ENCODE results near the gene SCPEP1. TPM values are rescaled to one million over a fixed set of nuclear protein-coding genes. Genes with fewer than 3 reads are reported as not detected.
A peak's percentile ranks its signal among the peaks of the same experiment; 100 is the strongest.

The SCPEP1 gene
- total RNA-seq, 6 experiments from 2014 or later = 9.2 to 35.4 (median 24.8) TPM

GRCh38 chr17:57032343-57032742 is 54.4 kb downstream of the SCPEP1 start:
- intact Hi-C loops (cut with DNase I) = no loop called here
- Histone ChIP-seq H3K4me3 (no peak overlapping the region), H3K27me3 (no peaks in the 10 kb centered on the region), H3K27ac (no peak overlapping the region), H3K4me1 (peaks cover 0 to 20% (median 5%) of the 10 kb centered on the region in 4 donors), H3K9me3 (no peaks in the 10 kb centered on the region), H3K36me3 (no peaks in the 10 kb centered on the region)
- TF ChIP-seq POLR2A (IDR thresholded peaks at IDR 0.05) = no peak
- no peak for TF ChIP-seq CTCF (IDR thresholded peaks at IDR 0.05)
- ATAC-seq (no peak), DNase-seq (no peak)
- WGBS (ENCODE audit: insufficient coverage, low coverage, low lambda C conversion rate, missing lambda C conversion rate) = 84% methylated on average over 8 of the region's 8 CpGs

GRCh38 chr17:57033296-57033695 is 55.4 kb downstream of the SCPEP1 start:
- no peaks in the 10 kb centered on the region for H3K36me3 ChIP-seq
- ATAC-seq = no peak
- DNase-seq = no peak
- no peak for TF ChIP-seq POLR2A (IDR thresholded peaks at IDR 0.05)
- TF ChIP-seq CTCF (IDR thresholded peaks at IDR 0.05) = no peak
- H3K9me3 ChIP-seq = no peaks in the 10 kb centered on the region
- peaks cover 0 to 20% (median 5%) of the 10 kb centered on the region in 4 donors for H3K4me1 ChIP-seq
- intact Hi-C loops (cut with DNase I) = no loop called here
- H3K27ac ChIP-seq = no peak overlapping the region
- H3K4me3 ChIP-seq = no peak overlapping the region
- H3K27me3 ChIP-seq = no peaks in the 10 kb centered on the region
- 24% methylated on average over 3 of the region's 3 CpGs for WGBS (ENCODE audit: insufficient coverage, low coverage, low lambda C conversion rate, missing lambda C conversion rate)

- no peaks in the 10 kb centered on the region for H3K27me3 ChIP-seq
- H3K9me3 ChIP-seq = no peaks in the 10 kb centered on the region
- peak overlapping the region in 1 of 3 donors; percentile 64 for H3K27ac ChIP-seq
- intact Hi-C loops (cut with DNase I) = no loop called here
- H3K4me1 ChIP-seq = peaks cover 0 to 20% (median 5%) of the 10 kb centered on the region in 4 donors
- DNase-seq = no peak
- no peaks in the 10 kb centered on the region for H3K36me3 ChIP-seq
- 48% methylated on average over 9 of the region's 10 CpGs for WGBS (ENCODE audit: insufficient coverage, low coverage, low lambda C conversion rate, missing lambda C conversion rate)
- peak; percentile 14 to 49 (median 31) for ATAC-seq
- TF ChIP-seq CTCF (IDR thresholded peaks at IDR 0.05) (no peak), POLR2A (IDR thresholded peaks at IDR 0.05) (no peak)
- H3K4me3 ChIP-seq = peak overlapping the region in 1 of 3 donors; percentile 39
Observed at GRCh38 chr17:57034807-57035754, 57.1 kb downstream of the SCPEP1 start.

GRCh38 chr17:57035971-57036481 is 58.1 kb downstream of the SCPEP1 start:
- ATAC-seq (peak; percentile 79 to 87 (median 82)), DNase-seq (peak in 1 of 3 donors; percentile 59)
- peak overlapping the region; percentile 8 to 64 (median 19) for H3K27ac ChIP-seq
- no peaks in the 10 kb centered on the region for H3K36me3 ChIP-seq
- H3K4me1 ChIP-seq = peaks cover 0 to 20% (median 5%) of the 10 kb centered on the region in 4 donors
- H3K4me3 ChIP-seq = peak overlapping the region; percentile 25 to 47 (median 39)
- WGBS (ENCODE audit: insufficient coverage, low coverage, low lambda C conversion rate, missing lambda C conversion rate) = 36% methylated on average over 3 of the region's 4 CpGs
- no peak for TF ChIP-seq POLR2A (IDR thresholded peaks at IDR 0.05)
- TF ChIP-seq CTCF (IDR thresholded peaks at IDR 0.05) = no peak
- H3K27me3 ChIP-seq = no peaks in the 10 kb centered on the region
- no peaks in the 10 kb centered on the region for H3K9me3 ChIP-seq
- intact Hi-C loops (cut with DNase I) = no loop called here

Measured in right lobe of liver (tissue), 6 donors.